ENCODE data around the gene MAP4K2. TPM values are rescaled to one million over a fixed set of nuclear protein-coding genes. Genes with fewer than 3 reads are reported as not detected.
A peak's percentile ranks its signal among the peaks of the same experiment; 100 is the strongest.

MAP4K2 gene
- total and polyA plus RNA-seq, 2 of the 13 experiments (the other 11 are each of a cell fraction or from before 2014, with no cell fraction given): 8.3 to 17.6 TPM

GRCh38 chr11:64763526-64764039, 39.4 kb downstream of the MAP4K2 start (continued):
- TF ChIP-seq ATF6 (CRISPR knock-in tag; conservative IDR thresholded peaks at IDR 0.05) (no peak), ZNF761 (CRISPR knock-in tag; conservative IDR thresholded peaks at IDR 0.05) (no peak), ZBTB3 (CRISPR knock-in tag; IDR thresholded peaks at IDR 0.05; ENCODE audit: borderline replicate concordance, low read depth) (no peak), STAT6 (CRISPR knock-in tag; IDR thresholded peaks at IDR 0.05; ENCODE audit: borderline replicate concordance) (no peak), ZNF710 (CRISPR knock-in tag; IDR thresholded peaks at IDR 0.05; ENCODE audit: borderline replicate concordance) (no peak), NFRKB (IDR thresholded peaks at IDR 0.05) (no peak), ZNF512B (CRISPR knock-in tag; IDR thresholded peaks at IDR 0.05; ENCODE audit: borderline replicate concordance) (no peak), USF2 (IDR thresholded peaks at IDR 0.05; ENCODE audit: low read depth, low read length) (no peak), USF2 (CRISPR knock-in tag; IDR thresholded peaks at IDR 0.05; ENCODE audit: borderline replicate concordance) (no peak), CBFB (CRISPR knock-in tag; IDR thresholded peaks at IDR 0.05) (no peak), HIC2 (CRISPR knock-in tag; IDR thresholded peaks at IDR 0.05; ENCODE audit: low read depth) (no peak), NFKB2 (CRISPR knock-in tag; IDR thresholded peaks at IDR 0.05; ENCODE audit: borderline replicate concordance) (no peak), PTBP1 (IDR thresholded peaks at IDR 0.05; ENCODE audit: low read depth, low read length, poor library complexity, severe bottlenecking) (no peak), POLR2A (IDR thresholded peaks at IDR 0.05; ENCODE audit: insufficient read depth in 1 of 2, low read depth in 2 of 2, low read length in 2 of 2) (peak in 1 of 2 experiments; percentile 39; a peak in 2 of 4 replicates)
